Lower leg skin (tissue), 4 donors: Measurements from ENCODE around the gene ZMYND8. TPM values are rescaled to one million over a fixed set of nuclear protein-coding genes. Genes with fewer than 3 reads are reported as not detected.

Experiments used
- DNase-seq, 2 donors: peaks; one replicate each; pipeline ENCODE4 v3.0.0-alpha.2; 2019; ENCODE audit warnings: low spot score in 2 of 2
- H3K4me3 ChIP-seq: fragments of 200-600 bp; sonication (generic); 2 replicates; pipeline ENCODE4 v1.5.1; 2017; ENCODE audit warnings: mild to moderate bottlenecking, low read depth; ENCODE audit not compliant: poor library complexity, severe bottlenecking
- POLR2A ChIP-seq, 2 donors: fragments of 450-650 bp; IDR thresholded peaks; one replicate each; pipeline ENCODE4 v1.6.1; 2016 to 2017; ENCODE audit warnings: antibody characterized with exemption in 2 of 2, mild to moderate bottlenecking in 1 of 2, moderate library complexity in 1 of 2
- WGBS, 2 donors: methylation state at CpG; one replicate each; pipeline ENCODE4 v1.1.5; 2018; 5-methylcytosine and 5-hydroxymethylcytosine counted together
- intact Hi-C: fragments of 100-400 bp; cut with DNase I; formaldehyde crosslinking; loops from one replicate; pipeline ENCODE4 v1.15.0; 2023; ENCODE audit warnings: low total_unique reads
- total RNA-seq, 4 donors: library from RNA; depleted of rRNA; stranded (reverse); fragments of >200 nt; gene quantifications; one replicate each; pipeline ENCODE4 v1.1.0, GENCODE V29; 2016
- TF ChIP-seq, protein P1 (sequence below), 3 donors: fragments of 450-650 bp; IDR thresholded peaks; one replicate each; pipeline ENCODE4 v1.5.1; 2016; ENCODE audit warnings: antibody characterized with exemption in 3 of 3, mild to moderate bottlenecking in 3 of 3, moderate library complexity in 2 of 3

Gene ZMYND8
- total RNA-seq, 4 donors from 2014 or later, result 42.2 to 79.0 (median 65.4) TPM

DNA sequence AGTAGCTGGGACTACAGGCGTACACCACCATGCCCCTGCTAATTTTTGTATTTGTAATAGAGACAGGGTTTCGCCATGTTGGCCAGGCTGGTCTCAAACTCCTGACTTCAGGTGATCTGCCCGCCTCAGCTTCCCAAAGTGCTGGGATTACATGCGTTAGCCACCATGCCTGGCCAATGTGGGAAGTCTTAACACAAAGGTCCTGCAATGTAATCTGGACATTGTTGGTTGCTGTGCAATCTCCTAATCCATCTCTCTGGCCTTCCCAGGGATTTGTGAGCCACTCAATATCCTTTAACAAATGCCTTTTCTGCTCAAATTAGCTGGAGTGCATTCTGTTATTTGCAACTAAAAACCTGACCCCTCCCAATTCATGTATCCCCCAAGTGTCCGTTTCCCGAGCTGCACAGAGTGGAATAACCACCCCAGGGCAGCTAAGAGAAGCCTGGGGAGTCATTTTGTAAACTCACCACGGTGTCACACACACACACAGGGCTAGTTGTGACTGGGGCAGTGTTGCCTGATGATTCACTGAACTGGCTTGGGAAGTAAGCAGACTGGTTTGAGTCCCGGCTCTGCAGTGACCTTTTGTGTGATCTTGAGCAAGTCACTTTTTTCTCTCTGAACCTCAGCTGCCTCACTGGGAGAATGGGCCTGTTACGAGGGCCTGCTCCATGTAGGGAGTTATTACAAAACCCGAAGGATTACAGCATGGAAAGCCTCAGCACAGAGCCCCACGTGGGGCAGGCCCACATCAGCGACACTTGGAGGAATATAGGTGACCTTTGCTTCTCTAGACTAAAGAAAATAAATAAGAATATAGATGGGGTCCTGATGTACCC, 152.3 kb downstream of the ZMYND8 start:
- intact Hi-C loops, result loop anchor here (10.0 kb wide), 1 partner anchor 181 kb away; no protein-coding TSS in a partner anchor
- TF ChIP-seq, protein P1, sequence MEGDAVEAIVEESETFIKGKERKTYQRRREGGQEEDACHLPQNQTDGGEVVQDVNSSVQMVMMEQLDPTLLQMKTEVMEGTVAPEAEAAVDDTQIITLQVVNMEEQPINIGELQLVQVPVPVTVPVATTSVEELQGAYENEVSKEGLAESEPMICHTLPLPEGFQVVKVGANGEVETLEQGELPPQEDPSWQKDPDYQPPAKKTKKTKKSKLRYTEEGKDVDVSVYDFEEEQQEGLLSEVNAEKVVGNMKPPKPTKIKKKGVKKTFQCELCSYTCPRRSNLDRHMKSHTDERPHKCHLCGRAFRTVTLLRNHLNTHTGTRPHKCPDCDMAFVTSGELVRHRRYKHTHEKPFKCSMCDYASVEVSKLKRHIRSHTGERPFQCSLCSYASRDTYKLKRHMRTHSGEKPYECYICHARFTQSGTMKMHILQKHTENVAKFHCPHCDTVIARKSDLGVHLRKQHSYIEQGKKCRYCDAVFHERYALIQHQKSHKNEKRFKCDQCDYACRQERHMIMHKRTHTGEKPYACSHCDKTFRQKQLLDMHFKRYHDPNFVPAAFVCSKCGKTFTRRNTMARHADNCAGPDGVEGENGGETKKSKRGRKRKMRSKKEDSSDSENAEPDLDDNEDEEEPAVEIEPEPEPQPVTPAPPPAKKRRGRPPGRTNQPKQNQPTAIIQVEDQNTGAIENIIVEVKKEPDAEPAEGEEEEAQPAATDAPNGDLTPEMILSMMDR (IDR thresholded peaks at IDR 0.05), result no peak
- no peak for TF ChIP-seq POLR2A (IDR thresholded peaks at IDR 0.05)
- WGBS, 2 donors, result 78 to 81% methylated on average over 12 of the region's 12 CpGs
- H3K4me3 ChIP-seq, result no peak overlapping the region
- DNase-seq, result no peak

DNA sequence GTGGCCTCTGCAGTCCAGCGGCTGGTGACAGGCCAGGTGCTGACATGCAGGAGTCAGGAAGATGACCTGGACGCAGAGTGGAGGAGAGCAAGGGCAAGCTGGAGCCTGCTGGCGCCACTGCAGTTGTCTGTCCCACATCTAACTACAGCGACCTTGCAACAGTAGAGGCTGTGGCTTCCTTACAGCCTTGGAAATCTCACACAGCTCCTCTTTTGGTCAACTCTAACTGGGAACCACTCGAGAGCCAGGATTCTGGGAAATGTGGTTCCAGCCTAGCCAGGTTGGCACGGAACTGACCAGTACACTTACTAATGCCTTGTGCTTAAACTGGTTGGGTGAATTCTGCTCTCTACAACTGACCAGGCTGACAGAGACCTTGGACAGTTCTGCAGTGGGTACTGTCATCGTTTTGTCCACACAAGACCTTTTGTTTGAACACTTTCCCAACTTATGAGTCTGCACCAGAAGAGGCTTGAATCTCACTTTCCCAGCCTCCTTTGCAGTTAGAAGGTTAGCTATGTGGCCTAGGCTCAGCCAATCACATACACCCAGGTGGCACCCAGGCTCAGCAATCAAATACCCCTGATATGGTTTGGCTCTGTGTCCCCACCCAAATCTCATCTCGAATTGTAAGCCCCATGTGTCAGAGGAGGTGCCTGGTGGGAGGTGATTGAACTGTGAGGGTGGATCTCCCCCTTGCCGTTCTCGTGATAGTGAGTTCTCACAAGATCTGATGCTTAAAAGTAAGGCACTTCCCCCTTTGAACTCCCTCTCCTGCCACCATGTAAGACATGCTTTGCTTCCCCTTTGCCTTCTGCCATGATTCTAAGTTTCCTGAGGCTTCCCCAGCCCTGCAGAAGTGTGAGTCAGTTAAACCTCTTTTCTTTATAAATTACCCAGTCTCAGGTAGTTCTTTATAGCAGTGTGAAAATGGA, 153.5 kb downstream of the ZMYND8 start:
- 82 to 90% methylated on average over 10 of the region's 10 CpGs for WGBS, 2 donors
- no peak for DNase-seq
- TF ChIP-seq, protein P1 (IDR thresholded peaks at IDR 0.05), result no peak
- no peak for TF ChIP-seq POLR2A (IDR thresholded peaks at IDR 0.05)
- intact Hi-C loops, result loop anchor here (10.0 kb wide), 1 partner anchor 182 kb away; no protein-coding TSS in a partner anchor
- no peak overlapping the region for H3K4me3 ChIP-seq

DNA sequence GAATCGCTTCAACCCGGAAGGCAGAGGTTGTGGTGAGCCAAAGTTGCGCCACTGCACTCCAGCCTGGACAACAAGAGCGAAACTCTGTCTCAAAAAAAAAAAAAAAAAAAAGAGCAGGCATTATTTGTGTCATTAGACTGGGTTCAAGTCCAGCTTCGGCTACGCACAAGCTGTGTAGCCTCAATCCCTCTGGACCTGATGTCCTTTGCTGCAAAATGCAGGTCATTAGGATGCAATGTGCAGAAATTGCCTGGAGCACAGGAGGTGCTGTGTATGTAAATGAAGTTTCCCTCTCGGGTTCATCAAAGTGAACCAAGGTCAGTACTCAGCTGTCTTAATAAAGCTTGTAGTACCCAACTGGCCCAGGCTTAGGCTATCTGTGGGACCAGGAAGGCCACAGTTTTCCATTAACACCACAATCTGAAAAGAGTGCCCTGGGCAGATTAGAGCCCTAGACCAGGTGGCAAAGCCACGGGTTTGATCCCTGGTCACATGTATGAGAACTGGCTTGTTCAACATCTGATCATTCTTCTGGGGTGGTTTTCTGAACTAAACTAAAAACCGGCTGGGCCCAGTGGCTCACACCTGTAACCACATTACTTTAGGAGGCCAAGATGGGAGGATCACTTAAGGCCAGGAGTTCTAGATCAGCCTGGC, 155.3 kb downstream of the ZMYND8 start:
- no peak overlapping the region for H3K4me3 ChIP-seq
- 85 to 87% methylated on average over 9 of the region's 9 CpGs for WGBS, 2 donors
- no peak for TF ChIP-seq POLR2A (IDR thresholded peaks at IDR 0.05)
- TF ChIP-seq, protein P1 (IDR thresholded peaks at IDR 0.05), result no peak
- intact Hi-C loops, result loop anchor here (10.0 kb wide), 1 partner anchor 184 kb away; no protein-coding TSS in a partner anchor
- no peak for DNase-seq

DNA sequence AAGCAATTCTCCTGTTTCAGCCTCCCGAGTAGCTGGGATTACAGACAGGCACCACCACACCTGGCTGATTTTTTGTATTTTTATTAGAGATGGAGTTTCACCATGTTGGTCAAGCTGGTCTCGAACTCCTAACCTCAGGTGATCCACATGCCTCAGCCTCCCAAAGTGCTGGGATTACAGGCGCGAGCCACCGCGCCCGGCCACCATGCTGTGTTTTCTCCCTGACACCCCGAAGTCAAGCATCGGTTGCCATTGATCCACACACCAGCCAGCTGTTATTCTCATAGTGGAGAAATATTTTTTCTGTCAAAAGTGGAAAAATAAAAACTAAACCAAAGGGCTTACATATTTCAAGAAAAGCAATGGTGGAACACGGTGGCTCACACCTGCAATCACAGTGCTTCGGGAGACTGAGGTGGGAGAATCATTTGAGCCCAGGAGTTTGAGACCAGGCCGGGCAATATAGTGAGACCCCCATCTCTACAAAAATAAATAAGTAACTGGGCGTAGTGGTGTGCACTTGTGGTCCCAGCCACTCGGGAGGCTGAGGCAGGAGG, 157.4 kb downstream of the ZMYND8 start:
- intact Hi-C loops, result no loop called here
- TF ChIP-seq POLR2A (IDR thresholded peaks at IDR 0.05), result no peak
- TF ChIP-seq, protein P1 (IDR thresholded peaks at IDR 0.05), result no peak

DNA sequence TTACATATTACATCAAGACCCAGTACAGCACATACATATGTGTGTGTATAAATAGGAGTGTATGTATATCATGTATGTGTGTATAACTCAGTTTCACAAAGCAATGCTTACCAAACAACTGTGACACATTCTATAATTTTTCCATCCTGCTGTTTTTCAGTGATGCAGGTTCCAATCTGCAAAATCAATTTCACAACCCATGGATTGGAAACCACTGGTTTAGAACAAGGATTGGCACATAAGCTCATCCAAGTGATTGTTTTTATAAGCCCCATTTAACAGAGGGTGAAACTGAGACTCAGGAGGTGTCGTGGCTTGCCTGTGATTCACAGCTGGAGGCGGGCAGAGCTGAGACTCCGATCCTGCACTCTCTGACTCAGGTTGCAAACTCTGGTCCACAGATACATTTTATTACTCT, 158.2 kb downstream of the ZMYND8 start:
- H3K4me3 ChIP-seq, result no peak overlapping the region
- no peak for DNase-seq
- intact Hi-C loops, result no loop called here
- WGBS, 2 donors, result 70 to 74% methylated on average over 3 of the region's 3 CpGs
- no peak for TF ChIP-seq POLR2A (IDR thresholded peaks at IDR 0.05)
- TF ChIP-seq, protein P1 (IDR thresholded peaks at IDR 0.05), result no peak

More for the DNA sequence above, 157.4 kb downstream of the ZMYND8 start:
- 93% methylated on average over 14 of the region's 14 CpGs for WGBS, 2 donors
- H3K4me3 ChIP-seq, result no peak overlapping the region
- DNase-seq, result no peak
